Measurements from ENCODE around the gene NEGR1. TPM values are rescaled to one million over a fixed set of nuclear protein-coding genes. Genes with fewer than 3 reads are reported as not detected.

Gene NEGR1
- total RNA-seq, 1 experiment from 2014 or later = 0.23 TPM

DNA sequence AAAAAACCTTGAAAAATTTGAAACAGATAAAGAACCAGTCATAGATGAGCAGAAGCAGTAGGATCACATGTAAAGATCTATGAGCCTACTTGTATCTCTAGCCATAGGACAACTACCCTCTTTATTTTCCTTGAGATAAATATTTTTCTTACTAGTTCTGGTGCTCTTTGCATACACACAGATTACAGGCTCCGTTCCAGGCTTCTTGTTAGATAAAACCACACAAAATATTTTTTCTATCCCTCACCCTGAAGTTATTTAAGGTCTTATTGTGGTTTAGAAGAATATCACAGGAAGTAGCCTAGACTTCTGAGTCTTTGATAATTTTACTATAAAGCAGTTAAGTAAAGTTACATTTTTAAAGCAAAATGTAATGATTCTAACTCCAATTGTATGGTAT lies 512.2 kb downstream of the NEGR1 start:
- Histone ChIP-seq H3K4me3 (no peak overlapping the region), H3K36me3 (no peaks in the 10 kb centered on the region), H3K9me3 (no peaks in the 10 kb centered on the region), H3K27me3 (no peaks in the 10 kb centered on the region)
- no peak for DNase-seq

DNA sequence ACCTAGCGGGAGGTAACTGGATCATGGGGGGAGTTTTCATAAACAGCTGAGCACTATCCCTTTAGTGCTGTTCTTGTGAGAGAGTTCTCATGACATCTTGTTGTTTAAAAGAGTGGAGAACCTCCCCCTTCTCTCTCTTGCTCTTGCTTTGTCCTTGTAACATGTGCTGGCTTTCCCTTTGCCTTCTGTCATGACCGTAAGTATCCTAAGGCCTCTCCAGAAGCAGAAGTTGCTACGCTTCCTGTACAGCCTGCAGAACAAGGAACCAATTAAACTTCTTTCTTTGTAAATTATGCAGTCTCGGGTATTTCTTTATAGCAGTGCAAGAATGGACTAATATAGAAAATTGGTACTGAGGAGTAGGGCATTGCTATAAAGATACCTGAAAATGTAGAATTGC lies 515.6 kb downstream of the NEGR1 start:
- no peaks in the 10 kb centered on the region for H3K27me3 ChIP-seq
- H3K9me3 ChIP-seq = no peaks in the 10 kb centered on the region
- no peak for DNase-seq
- H3K4me3 ChIP-seq = no peak overlapping the region
- H3K36me3 ChIP-seq = no peaks in the 10 kb centered on the region

DNA sequence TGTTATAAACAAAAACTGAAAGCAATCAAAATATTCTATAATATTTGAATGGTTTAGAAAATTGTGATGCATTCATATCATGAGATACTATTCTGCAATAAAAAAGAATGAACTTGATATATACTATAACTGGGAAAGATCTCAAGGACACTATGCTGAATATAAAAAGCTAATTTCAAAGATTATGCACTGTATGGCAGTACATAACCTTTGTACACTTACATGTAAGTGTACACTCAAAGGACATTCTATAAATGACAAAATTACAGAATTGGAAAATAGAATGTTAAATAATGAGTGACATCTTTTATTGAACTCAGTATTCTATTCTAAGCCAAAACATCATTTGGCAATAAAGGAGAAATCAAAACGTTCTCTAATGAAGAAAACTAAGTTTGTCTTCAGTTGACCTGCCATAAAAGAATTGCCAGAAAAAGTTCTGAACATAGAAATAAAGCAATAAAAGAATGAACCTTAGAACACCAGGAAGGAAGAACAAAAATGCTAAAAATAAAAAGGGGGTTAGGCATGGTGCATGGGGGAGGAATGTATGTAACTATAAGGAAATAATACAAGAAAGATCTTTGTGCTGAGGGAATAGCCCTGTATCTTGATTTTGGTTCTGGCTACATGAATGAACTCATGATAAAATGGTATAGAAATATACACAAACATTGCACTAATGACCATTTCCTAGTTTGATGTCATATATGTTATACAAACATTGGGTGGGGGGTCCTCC lies 519.7 kb downstream of the NEGR1 start:
- no peaks in the 10 kb centered on the region for H3K27me3 ChIP-seq
- no peaks in the 10 kb centered on the region for H3K36me3 ChIP-seq
- H3K4me3 ChIP-seq = no peak overlapping the region
- H3K9me3 ChIP-seq = no peaks in the 10 kb centered on the region
- DNase-seq = no peak

DNA sequence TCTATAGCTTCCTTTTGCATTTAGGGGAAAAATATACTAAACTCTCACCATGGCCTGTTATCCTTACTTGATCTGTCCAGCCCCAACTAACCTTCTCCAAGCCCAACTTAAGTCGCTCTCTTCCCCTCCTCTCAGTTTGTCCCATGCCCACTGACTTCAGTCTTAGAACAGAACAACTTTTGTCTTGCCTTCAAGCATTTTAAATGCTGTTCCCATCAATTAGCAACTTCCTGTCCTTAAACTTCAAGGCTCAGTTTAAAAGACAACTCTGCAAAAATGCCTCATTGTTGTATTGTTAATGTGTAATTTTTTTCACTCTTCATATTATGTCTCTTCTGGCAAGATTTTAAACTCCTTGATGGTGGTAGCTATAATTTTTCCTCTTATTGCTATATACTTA lies 526.9 kb downstream of the NEGR1 start:
- Histone ChIP-seq H3K9me3 (no peaks in the 10 kb centered on the region), H3K27me3 (no peaks in the 10 kb centered on the region), H3K4me3 (no peak overlapping the region), H3K36me3 (no peaks in the 10 kb centered on the region)
- no peak for DNase-seq

DNA sequence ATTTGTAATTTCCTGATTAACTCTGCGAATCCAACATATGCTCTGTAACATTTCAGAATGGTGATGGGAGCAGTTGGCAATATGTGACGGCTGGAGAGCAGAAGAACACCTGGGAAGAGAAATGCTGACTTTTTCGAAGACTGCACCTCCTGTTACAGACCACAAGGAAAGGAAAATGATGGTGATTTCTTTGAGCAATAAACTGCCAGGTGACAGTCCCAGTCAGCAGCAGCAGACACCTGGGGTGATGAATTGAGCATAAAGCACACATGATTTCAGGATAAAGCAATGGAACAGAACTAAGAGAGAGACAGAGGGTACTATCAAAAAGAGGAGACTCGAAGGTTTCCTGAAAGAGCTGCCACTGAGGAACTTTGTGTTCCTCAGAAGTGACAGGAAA lies 528.6 kb downstream of the NEGR1 start:
- no peaks in the 10 kb centered on the region for H3K27me3 ChIP-seq
- no peak overlapping the region for H3K4me3 ChIP-seq
- no peak for DNase-seq
- no peaks in the 10 kb centered on the region for H3K9me3 ChIP-seq
- H3K36me3 ChIP-seq = no peaks in the 10 kb centered on the region

DNA sequence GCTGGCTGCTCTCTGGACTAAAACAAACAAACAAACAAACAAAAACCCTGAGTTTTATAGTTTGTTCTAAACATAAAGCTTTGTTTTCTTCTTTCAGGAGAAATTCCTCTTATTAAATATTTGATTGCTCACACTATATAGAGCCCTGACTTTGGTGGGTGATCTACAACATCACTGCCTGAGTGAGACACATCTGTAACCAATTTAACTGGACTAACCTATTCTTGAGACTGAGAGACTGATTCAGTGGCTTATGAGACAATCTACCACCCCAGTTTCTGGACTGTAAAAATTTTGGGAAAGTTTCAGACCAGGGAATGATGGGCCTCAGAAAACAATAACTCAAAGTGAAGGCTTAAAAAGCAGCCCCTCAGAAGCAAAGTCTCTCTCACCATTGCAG lies 537.0 kb downstream of the NEGR1 start:
- H3K9me3 ChIP-seq = no peaks in the 10 kb centered on the region
- no peaks in the 10 kb centered on the region for H3K36me3 ChIP-seq
- H3K4me3 ChIP-seq = no peak overlapping the region
- no peaks in the 10 kb centered on the region for H3K27me3 ChIP-seq
- DNase-seq = no peak

DNA sequence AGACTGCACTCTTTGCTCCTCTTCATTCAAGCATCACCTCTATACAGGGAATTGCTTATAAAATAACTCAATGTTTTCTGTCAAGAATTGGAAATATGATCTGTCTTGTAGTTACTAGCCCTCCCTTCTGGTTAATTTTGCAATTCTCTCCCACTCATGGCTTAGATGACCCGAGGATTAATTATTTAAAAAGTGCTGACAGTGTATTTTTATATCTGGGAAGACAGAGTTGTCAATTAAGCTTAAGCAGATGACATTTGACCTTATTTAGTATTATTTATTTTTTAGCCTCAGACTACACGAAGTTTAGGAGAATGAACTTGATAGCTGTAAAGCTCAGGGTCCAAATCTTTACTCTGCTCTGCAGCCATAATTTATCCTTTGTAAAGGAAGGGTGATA lies 538.5 kb downstream of the NEGR1 start:
- H3K9me3 ChIP-seq = no peaks in the 10 kb centered on the region
- no peak for DNase-seq
- H3K27me3 ChIP-seq = no peaks in the 10 kb centered on the region
- H3K4me3 ChIP-seq = no peak overlapping the region
- no peaks in the 10 kb centered on the region for H3K36me3 ChIP-seq

DNA sequence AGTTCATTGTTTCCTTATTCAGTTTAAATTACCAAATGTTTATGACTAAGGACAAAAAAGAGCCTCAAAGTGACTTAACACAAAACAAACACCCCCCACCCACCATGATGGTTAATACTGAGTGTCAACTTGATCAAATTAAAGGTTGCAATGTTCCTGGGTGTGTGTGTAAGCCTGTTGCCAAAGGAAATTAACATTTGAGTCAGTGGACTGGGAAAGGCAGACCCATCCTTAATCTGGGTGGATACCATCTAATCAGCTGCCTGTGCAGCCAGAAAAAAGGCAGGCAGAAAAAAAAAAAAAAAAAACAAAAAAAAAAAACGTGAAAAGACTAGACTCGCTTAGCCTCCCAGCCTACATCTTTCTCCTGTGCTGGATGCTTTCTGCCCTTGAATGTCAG lies 543.4 kb downstream of the NEGR1 start:
- no peaks in the 10 kb centered on the region for H3K9me3 ChIP-seq

DNA sequence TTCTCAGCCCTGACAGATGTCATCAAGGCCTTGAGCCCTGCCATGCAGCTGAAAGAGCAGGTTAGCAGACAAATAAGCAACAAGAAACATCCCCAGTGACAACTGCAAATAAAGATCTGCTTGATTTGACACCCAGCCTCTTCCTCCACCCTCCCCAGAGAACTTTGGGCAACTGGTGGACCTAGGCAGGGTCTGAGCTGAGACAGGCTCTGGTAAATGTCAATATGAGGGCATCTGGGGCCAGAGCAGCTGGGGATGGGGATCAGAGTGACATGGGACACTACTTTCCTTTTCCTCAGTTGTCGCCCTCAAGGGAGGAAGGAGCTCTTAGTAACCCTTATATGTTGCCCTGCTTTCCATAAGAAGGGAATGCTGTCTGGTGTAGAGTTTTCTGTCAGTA lies 544.1 kb downstream of the NEGR1 start:
- DNase-seq = no peak
- H3K4me3 ChIP-seq = no peak overlapping the region
- no peaks in the 10 kb centered on the region for H3K27me3 ChIP-seq
- H3K36me3 ChIP-seq = no peaks in the 10 kb centered on the region
- H3K9me3 ChIP-seq = no peaks in the 10 kb centered on the region

More for the DNA sequence above, 543.4 kb downstream of the NEGR1 start:
- H3K4me3 ChIP-seq = no peak overlapping the region
- no peaks in the 10 kb centered on the region for H3K36me3 ChIP-seq
- no peaks in the 10 kb centered on the region for H3K27me3 ChIP-seq
- no peak for DNase-seq

DNA sequence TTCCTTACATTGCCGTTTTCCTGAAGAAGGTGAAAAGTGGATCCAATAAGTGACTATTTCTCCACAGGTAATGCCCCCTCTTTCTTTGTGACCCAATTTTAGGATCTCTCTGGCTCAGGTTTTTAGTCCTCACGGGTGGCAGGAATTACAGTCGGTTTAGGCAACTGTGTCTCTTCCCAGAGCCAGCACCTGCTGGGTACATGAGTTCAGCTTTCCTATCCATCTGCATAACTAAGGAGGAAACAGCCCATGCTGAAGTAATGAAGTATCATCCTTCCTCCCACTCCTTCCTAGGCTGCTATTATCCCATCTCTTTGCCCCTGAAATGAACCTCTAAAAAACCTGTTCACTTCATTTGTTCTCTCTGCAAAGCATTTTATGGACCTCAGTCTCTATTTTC lies 544.6 kb downstream of the NEGR1 start:
- no peaks in the 10 kb centered on the region for H3K36me3 ChIP-seq
- DNase-seq = no peak
- no peak overlapping the region for H3K4me3 ChIP-seq
- H3K9me3 ChIP-seq = no peaks in the 10 kb centered on the region
- H3K27me3 ChIP-seq = no peaks in the 10 kb centered on the region

DNA sequence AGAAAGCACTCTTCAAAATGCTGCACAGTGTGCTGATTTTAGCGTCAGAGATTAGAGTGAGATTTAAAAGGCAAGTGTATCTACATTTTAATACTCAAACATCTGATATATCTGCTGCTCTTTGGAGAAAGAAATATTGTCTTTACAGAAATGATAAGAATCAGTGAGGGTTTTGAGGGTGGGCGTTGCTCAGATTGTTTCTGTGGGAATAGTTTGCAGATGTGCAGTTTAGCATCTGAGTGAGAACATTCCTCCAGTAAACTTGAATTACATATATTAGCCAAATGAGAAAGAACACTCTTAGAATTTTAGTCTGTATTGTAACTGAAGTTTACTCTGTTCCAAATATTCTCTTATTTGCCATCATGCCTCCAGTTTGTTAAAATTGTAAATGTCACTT lies 549.2 kb downstream of the NEGR1 start:
- Histone ChIP-seq H3K27me3 (no peaks in the 10 kb centered on the region), H3K36me3 (no peaks in the 10 kb centered on the region), H3K4me3 (no peak overlapping the region), H3K9me3 (no peaks in the 10 kb centered on the region)
- no peak for DNase-seq

DNA sequence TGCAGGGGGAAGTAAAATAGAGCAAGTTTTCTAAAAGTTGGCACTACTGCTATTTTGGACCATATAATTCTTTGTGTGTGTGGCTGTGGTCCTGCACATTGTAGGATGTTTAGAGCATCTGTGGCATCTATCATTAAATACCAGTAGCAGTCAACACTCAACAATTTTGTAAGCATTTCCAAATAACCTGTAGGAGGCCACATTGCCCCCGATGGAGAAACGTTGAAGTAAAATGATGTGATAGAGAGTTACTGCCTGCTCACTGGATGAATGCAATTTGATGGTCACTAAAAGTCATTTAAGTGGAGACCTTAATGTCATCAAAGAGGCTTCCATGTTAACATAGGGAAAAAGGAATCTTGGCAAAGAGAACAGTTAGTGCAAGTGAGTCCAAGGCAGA lies 560.8 kb downstream of the NEGR1 start:
- Histone ChIP-seq H3K4me3 (no peak overlapping the region), H3K27me3 (no peaks in the 10 kb centered on the region)

DNA sequence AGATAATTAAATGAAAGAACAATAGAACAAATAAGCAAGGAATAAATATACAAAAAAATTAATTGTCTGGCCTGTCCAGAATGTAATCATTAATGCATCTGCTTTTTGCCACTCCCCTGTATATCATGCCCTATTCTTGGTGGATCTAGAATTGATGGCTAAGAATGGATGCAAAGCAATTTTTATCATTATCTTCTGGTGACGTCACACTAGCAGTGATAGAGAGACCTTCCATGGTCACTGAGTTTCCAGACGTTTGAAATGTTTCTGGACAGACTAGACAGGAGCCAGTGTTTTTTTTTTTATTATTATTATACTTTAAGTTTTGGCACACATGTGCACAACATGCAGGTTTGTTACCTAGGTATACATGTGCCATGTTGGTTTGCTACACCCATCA lies 563.0 kb downstream of the NEGR1 start:
- no peaks in the 10 kb centered on the region for H3K9me3 ChIP-seq
- H3K27me3 ChIP-seq = no peaks in the 10 kb centered on the region
- DNase-seq = no peak
- H3K4me3 ChIP-seq = no peak overlapping the region
- no peaks in the 10 kb centered on the region for H3K36me3 ChIP-seq

More for the DNA sequence above, 560.8 kb downstream of the NEGR1 start:
- Histone ChIP-seq H3K36me3 (no peaks in the 10 kb centered on the region), H3K9me3 (no peaks in the 10 kb centered on the region)
- no peak for DNase-seq

DNA sequence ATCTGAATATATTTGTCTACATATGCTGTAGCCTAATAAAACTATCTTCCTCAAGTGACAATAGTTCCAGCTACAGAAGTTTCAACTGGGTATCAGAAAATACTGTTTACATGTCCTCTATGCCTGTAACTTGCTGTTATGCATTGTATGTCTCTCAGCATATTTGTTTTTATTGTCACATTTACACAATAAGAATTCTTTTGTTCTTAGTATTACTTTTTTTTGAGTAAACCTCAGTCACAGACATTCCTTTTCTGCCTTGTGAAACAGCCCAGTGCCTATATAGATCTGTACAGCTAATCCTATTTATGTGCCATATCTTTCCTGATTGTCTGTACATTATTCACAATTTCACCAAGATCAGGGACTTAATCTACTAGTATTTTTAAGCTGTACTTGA lies 565.2 kb downstream of the NEGR1 start:
- no peak for DNase-seq
- no peak overlapping the region for H3K4me3 ChIP-seq
- no peaks in the 10 kb centered on the region for H3K36me3 ChIP-seq
- H3K9me3 ChIP-seq = no peaks in the 10 kb centered on the region
- H3K27me3 ChIP-seq = no peaks in the 10 kb centered on the region

DNA sequence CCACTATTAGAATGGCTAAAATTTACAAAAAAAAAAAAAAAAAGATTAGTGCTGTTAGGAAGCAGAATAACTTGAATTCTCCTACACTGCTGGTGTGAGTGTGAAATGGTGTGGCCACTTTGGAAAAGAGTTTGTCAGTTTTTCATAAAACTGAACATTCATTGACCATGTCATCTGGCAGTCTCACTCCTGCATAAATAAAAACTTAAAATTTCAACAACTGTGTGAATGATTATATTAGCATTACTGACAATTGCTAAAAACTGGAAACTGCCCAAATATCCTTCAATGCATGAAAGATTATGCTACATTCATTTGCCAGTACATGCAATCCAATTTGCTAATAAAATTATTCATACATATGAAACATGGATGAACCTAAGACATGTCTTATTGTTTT lies 570.9 kb downstream of the NEGR1 start:
- Histone ChIP-seq H3K36me3 (no peaks in the 10 kb centered on the region), H3K9me3 (no peaks in the 10 kb centered on the region), H3K27me3 (no peaks in the 10 kb centered on the region), H3K4me3 (no peak overlapping the region)
- DNase-seq = no peak

DNA sequence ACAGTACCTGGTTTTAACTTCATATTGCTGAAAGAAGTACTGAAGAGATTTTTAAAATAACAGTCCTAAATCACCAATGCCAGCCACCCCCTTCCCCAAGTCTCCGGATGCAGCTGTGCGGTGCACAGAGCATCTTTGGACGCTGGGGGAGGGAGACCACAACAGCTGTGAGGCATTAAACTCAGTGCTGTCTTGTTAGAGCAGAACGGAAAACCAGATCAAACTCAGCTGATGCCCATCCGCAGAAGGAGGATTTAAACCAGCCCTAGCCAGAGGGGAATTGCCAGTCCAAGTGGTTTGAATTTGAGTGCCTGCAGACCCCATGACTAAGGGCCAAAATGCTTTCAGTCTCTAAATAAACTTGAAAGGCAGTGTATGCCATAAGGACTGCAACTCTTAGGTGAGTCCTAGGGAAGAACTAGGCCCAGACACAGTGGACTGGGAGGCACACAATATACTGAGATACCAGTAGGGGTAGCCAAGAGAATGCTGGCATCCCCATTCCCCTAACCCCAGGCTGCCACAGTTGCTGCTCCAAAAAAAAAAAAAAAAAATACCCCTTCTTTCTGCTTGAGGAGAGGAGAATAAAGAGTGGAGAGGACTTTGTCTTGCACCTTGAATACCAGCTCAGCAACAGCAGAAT lies 576.2 kb downstream of the NEGR1 start:
- Histone ChIP-seq H3K36me3 (no peaks in the 10 kb centered on the region), H3K27me3 (no peaks in the 10 kb centered on the region), H3K4me3 (no peak overlapping the region), H3K9me3 (no peaks in the 10 kb centered on the region)
- DNase-seq = no peak

DNA sequence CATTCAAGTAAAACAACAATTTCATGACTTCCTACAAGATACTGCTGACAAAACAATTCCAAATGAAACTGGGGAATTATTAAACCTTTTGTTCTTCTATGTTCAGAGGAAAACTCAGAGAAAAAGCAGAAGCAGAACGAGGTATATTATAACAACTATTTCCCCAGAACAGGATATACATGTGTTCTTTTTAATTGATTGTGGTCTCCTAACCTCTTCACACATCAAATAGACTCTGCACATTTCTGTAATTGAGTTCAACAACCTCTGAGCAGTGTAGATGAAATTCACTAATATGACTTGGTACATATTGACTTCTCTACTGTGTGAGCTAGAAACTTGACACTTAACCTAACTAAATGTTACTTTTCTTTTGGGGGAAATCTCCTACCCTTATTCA lies 584.2 kb downstream of the NEGR1 start:
- no peaks in the 10 kb centered on the region for H3K36me3 ChIP-seq
- H3K4me3 ChIP-seq = no peak overlapping the region
- DNase-seq = no peak
- H3K9me3 ChIP-seq = no peaks in the 10 kb centered on the region
- no peaks in the 10 kb centered on the region for H3K27me3 ChIP-seq

DNA sequence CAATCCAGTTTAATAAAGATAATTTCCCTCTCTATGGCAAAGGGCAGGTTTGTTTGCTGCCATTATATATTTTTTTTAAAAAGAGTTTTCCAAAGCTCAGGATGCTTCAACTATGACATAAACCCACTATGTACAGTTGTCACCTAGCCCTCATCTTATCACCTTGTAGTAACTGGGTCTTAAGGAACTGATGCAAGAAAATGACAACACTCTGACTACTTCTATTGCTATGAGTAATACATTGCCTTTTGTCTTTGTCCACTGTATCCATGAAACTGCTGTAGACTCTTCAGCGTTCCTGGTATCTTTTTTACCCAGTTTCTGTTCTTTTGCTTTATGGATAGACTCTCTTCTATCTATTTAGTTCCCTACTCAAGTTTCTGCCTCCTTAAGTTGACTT lies 586.5 kb downstream of the NEGR1 start:
- H3K36me3 ChIP-seq = no peaks in the 10 kb centered on the region
- H3K9me3 ChIP-seq = no peaks in the 10 kb centered on the region
- no peak for DNase-seq
- no peak overlapping the region for H3K4me3 ChIP-seq
- H3K27me3 ChIP-seq = no peaks in the 10 kb centered on the region
